Kidney (tissue), 14 donors: ENCODE data around the gene AKIRIN1. TPM values are rescaled to one million over a fixed set of nuclear protein-coding genes. Genes with fewer than 3 reads are reported as not detected.

Experiments
- DNase-seq, 5 donors: peaks; one replicate each; pipeline ENCODE4 v3.0.0-alpha.2; 2013 to 2020
- FAIRE-seq: peaks from 2 replicates; lab custom pipeline; 2012; peaks lifted over from hg19 to GRCh38; lab: Jason Lieb, UNC
- H3K27ac ChIP-seq, 2 donors: one replicate each; pipeline ENCODE4 v1.7.0; 2013; ENCODE audit warnings: low read depth in 2 of 2, low read length in 2 of 2, inconsistent platforms in 1 of 2
- H3K27me3 ChIP-seq: one replicate; pipeline ENCODE4 v1.7.1; 2013; ENCODE audit warnings: low read length, inconsistent platforms; ENCODE audit not compliant: control insufficient read depth, insufficient read depth
- H3K36me3 ChIP-seq, 3 donors: one replicate each; pipeline versions ENCODE4 v1.7.0 to v1.7.1; 2013; ENCODE audit warnings: low read length in 3 of 3, control low read depth in 1 of 3, inconsistent platforms in 1 of 3; ENCODE audit not compliant: insufficient read depth in 3 of 3, control insufficient read depth in 2 of 3
- H3K4me1 ChIP-seq, 3 donors: one replicate each; pipeline versions ENCODE4 v1.7.0 to v1.7.1; 2013; ENCODE audit warnings: low read length in 3 of 3, inconsistent platforms in 1 of 3, low read depth in 1 of 3; ENCODE audit not compliant: control insufficient read depth in 2 of 3, insufficient read depth in 2 of 3
- H3K4me3 ChIP-seq, 3 donors: one replicate each; pipeline versions ENCODE4 v1.7.0 to v1.8.1; 2013; ENCODE audit warnings: low read length in 3 of 3, control low read depth in 1 of 3, inconsistent platforms in 1 of 3
- H3K9ac ChIP-seq, 3 donors: one replicate each; pipeline versions ENCODE4 v1.7.0 to v1.7.1; 2013; ENCODE audit warnings: low read length in 3 of 3, control low read depth in 1 of 3, inconsistent platforms in 1 of 3
- H3K9me3 ChIP-seq, 3 donors: one replicate each; pipeline versions ENCODE4 v1.7.0 to v1.7.1; 2013; ENCODE audit warnings: low read length in 3 of 3, control low read depth in 1 of 3, inconsistent platforms in 1 of 3; ENCODE audit not compliant: control insufficient read depth in 2 of 3, insufficient read depth in 1 of 3
- intact Hi-C: fragments of 100-400 bp; cut with DNase I; formaldehyde crosslinking; loops from one replicate; pipeline ENCODE4 v1.11.1; 2022
- polyA plus RNA-seq: library from polyadenylated mRNA; stranded (reverse); fragments of 350-450 nt; fragmentation: Illumina TruSeq; extraction: RNeasy Lipid Tissue Mini Kit (QIAGEN cat#74804); gene quantifications from one replicate; pipeline ENCODE4 v1.2.3, GENCODE V29; 2014; ENCODE audit warnings: low read depth, low replicate concordance; ENCODE audit not compliant: insufficient read depth
- total RNA-seq: library from RNA; stranded (reverse); fragmentation: NEBNext Ultra II Directional; extraction: Animal tissue kit (Norgen Biotek cat#: 25700); gene quantifications from one replicate; pipeline ENCODE4 v1.2.1, GENCODE V29; 2021
- TF ChIP-seq, protein P1 (sequence below): IDR thresholded peaks from 3 replicates; pipeline ENCODE4 v1.5.1; 2012; ENCODE audit warnings: mild to moderate bottlenecking, moderate library complexity, borderline replicate concordance; ENCODE audit not compliant: insufficient read depth; ENCODE audit errors: extremely low read depth
- donor health status: control.
- donor health status: control.
- donor health status: control.
- donor health status: control.
- donor health status: control.
- donor health status: DM: yes; HTN: yes; CAD: no.
- donor health status: Normal renal cell carcinoma (clear cell type).

The AKIRIN1 gene
- total and polyA plus RNA-seq, 2 donors from 2014 or later = 40.7 to 56.9 TPM

DNA sequence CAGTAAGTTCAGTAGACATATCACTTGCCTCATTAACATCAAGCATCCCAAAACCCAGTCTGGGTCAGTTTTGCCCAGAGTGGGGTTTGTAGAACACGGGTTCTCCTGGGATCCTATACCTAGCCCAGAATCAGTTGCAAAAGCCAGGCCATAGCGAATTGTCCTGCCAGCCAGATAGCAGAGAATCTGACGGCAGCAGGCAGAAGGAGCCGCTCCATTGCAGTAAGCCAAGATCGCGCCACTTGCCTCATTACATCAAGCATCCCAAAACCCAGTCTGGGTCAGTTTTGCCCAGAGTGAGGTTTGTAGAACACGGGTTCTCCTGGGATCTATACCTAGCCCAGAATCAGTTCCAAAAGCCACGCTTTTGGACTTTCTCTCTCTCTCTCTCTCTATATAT is 54.2 kb downstream of the AKIRIN1 start:
- Histone ChIP-seq H3K4me1 (no peaks in the 10 kb centered on the region), H3K36me3 (peaks cover 0 to 20% (median 4%) of the 10 kb centered on the region in 3 donors), H3K9ac (no peak overlapping the region), H3K9me3 (no peaks in the 10 kb centered on the region), H3K4me3 (no peak overlapping the region), H3K27ac (no peak overlapping the region), H3K27me3 (no peaks in the 10 kb centered on the region)
- FAIRE-seq (no peak), DNase-seq (no peak)
- TF ChIP-seq, protein P1, sequence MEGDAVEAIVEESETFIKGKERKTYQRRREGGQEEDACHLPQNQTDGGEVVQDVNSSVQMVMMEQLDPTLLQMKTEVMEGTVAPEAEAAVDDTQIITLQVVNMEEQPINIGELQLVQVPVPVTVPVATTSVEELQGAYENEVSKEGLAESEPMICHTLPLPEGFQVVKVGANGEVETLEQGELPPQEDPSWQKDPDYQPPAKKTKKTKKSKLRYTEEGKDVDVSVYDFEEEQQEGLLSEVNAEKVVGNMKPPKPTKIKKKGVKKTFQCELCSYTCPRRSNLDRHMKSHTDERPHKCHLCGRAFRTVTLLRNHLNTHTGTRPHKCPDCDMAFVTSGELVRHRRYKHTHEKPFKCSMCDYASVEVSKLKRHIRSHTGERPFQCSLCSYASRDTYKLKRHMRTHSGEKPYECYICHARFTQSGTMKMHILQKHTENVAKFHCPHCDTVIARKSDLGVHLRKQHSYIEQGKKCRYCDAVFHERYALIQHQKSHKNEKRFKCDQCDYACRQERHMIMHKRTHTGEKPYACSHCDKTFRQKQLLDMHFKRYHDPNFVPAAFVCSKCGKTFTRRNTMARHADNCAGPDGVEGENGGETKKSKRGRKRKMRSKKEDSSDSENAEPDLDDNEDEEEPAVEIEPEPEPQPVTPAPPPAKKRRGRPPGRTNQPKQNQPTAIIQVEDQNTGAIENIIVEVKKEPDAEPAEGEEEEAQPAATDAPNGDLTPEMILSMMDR = no peak
- intact Hi-C loops = no loop called here

DNA sequence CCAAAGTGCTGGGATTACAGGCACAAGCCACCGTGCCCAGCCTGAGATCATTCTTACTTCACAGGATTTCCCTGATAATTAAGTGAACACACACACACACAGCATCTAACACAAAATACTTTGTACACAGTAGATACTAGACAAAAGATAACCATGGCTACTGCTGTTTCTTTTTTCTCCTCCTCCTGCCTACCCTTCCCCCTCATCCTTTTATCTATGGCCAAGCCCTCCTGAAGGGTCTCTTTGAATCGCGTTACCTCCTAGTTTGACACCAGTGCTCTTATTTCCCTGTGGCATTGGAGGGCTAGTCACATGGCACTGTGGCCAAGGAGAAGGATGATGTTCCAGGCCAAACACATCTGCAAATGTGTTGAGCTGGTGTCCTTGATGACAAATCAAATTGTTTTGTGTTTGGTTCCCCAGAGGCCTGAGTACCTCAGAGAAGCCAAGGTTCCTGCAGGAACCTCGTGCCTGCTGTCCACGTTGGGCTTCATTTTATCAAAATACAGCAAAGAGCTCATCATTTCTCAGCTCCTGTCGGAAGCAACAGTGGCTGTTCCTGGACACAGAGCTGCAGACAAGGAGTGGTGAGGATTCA is 55.6 kb downstream of the AKIRIN1 start:
- no peak overlapping the region for H3K4me3 ChIP-seq
- H3K4me1 ChIP-seq = no peaks in the 10 kb centered on the region
- DNase-seq = no peak
- no peaks in the 10 kb centered on the region for H3K9me3 ChIP-seq
- no peaks in the 10 kb centered on the region for H3K27me3 ChIP-seq
- H3K36me3 ChIP-seq = peaks cover 0 to 17% (median 0%) of the 10 kb centered on the region in 3 donors
- H3K9ac ChIP-seq = no peak overlapping the region
- intact Hi-C loops = no loop called here
- H3K27ac ChIP-seq = no peak overlapping the region
- TF ChIP-seq, protein P1 = no peak
- no peak for FAIRE-seq

DNA sequence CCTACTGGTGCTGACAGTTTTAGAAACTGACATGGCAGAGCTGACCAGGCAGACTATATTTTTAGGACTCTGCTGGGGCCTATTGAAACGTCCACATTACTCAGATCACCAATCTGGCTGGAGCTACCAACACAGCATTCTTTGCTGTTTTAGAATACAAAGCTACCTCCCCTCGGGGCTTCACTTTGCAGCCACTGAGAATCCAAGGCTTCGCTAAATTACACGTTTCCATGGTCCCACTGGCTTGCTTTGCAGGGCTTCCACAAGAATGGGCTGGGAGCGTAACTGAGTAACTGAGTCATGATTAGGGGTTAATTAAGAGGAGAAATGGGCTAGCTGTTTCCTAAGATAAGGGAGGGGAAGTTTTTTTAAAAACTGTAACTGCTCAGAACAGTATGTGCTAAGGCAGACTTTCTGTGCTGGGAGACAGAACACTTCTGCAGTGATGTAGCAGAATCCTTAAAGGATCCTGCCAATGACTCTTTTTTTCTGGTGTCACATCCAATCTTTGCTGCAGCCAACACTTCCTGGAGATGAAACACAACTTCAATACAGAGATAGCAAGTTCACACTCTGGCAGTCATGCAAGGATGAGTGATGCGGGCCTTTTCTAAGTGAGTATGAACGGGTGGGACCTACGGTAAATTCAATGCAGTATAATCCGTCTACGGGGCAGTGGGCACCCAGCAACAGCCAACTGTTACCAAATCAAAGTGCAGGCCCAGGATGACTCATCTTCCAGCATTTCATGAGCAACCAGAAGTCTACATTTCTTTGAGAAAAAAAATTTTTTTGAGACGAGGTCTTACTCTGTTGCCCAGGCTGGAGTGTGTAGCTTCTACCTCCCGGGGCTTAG is 56.5 kb downstream of the AKIRIN1 start:
- FAIRE-seq (no peak), DNase-seq (no peak)
- no peak overlapping the region for H3K9ac ChIP-seq
- no peaks in the 10 kb centered on the region for H3K27me3 ChIP-seq
- H3K4me3 ChIP-seq = no peak overlapping the region
- no peaks in the 10 kb centered on the region for H3K4me1 ChIP-seq
- H3K36me3 ChIP-seq = peaks cover 0 to 17% (median 0%) of the 10 kb centered on the region in 3 donors
- TF ChIP-seq, protein P1 = no peak
- no peaks in the 10 kb centered on the region for H3K9me3 ChIP-seq
- no peak overlapping the region for H3K27ac ChIP-seq
- intact Hi-C loops = no loop called here
